Measurements from ENCODE around the gene RAB11B. TPM values are rescaled to one million over a fixed set of nuclear protein-coding genes. Genes with fewer than 3 reads are reported as not detected.

RAB11B gene
- total and polyA plus RNA-seq, 2 of the 13 experiments (the other 11 are each of a cell fraction or from before 2014, with no cell fraction given): 6.0 to 28.4 TPM

GRCh38 chr19:8342684-8343482 lies 47.3 kb upstream of the RAB11B start, which contains the start of gene KANK3 (continued):
- TF ChIP-seq ZNF574 (CRISPR knock-in tag; IDR thresholded peaks at IDR 0.05) (0 out of 2 replicates have a peak, but pooled peaks have one; percentile 36), MXD1 (CRISPR knock-in tag; IDR thresholded peaks at IDR 0.05) (no peak), KDM5B (CRISPR knock-in tag; IDR thresholded peaks at IDR 0.05; ENCODE audit: borderline replicate concordance) (peak; percentile 42; the same call in 1 of the 2 replicates), ZMAT3 (CRISPR knock-in tag; conservative IDR thresholded peaks at IDR 0.05) (peak; percentile 41; the same call in 1 of the 2 replicates), SALL1 (CRISPR knock-in tag; IDR thresholded peaks at IDR 0.05) (peak; percentile 62; the same call in 1 of the 2 replicates), NR2F6 (IDR thresholded peaks at IDR 0.05) (no peak), NR2F6 (CRISPR knock-in tag; IDR thresholded peaks at IDR 0.05) (peak; percentile 27; the same call in 1 of the 2 replicates), ZNF800 (CRISPR knock-in tag; IDR thresholded peaks at IDR 0.05) (0 out of 2 replicates have a peak, but pooled peaks have one; percentile 36), HNRNPUL1 (IDR thresholded peaks at IDR 0.05; ENCODE audit: low read depth, low read length) (no peak), ZNF580 (CRISPR knock-in tag; IDR thresholded peaks at IDR 0.05; ENCODE audit: borderline replicate concordance, low read depth) (0 out of 2 replicates have a peak, but pooled peaks have one; percentile 18), ZNF501 (CRISPR knock-in tag; IDR thresholded peaks at IDR 0.05) (peak; percentile 69), ZNF33B (CRISPR knock-in tag; IDR thresholded peaks at IDR 0.05) (no peak), ZNF646 (CRISPR knock-in tag; IDR thresholded peaks at IDR 0.05) (no peak), SP2 (CRISPR knock-in tag; IDR thresholded peaks at IDR 0.05) (peak; percentile 98)
